ENCODE measurements around the gene PTPRK. TPM values are rescaled to one million over a fixed set of nuclear protein-coding genes. Genes with fewer than 3 reads are reported as not detected.

PTPRK gene
- total RNA-seq, 1 donor from 2014 or later: 78.6 TPM

- peak in 1 of 2 donors; percentile 50 for DNase-seq (ENCODE audit: low read depth in 2 of 2)
Observed at GRCh38 chr6:128350416-128351254, 169.8 kb downstream of the PTPRK start.

GRCh38 chr6:128347123-128347522 lies 173.3 kb downstream of the PTPRK start:
- DNase-seq (ENCODE audit: low read depth in 2 of 2): no peak

- no peak for DNase-seq (ENCODE audit: low read depth in 2 of 2)
Observed at GRCh38 chr6:128346569-128346968, 173.8 kb downstream of the PTPRK start.

- no peak for DNase-seq (ENCODE audit: low read depth in 2 of 2)
Observed at GRCh38 chr6:128345278-128345677, 175.1 kb downstream of the PTPRK start.

- DNase-seq (ENCODE audit: low read depth in 2 of 2): no peak
Observed at GRCh38 chr6:128343706-128344105, 176.7 kb downstream of the PTPRK start.

- no peak for DNase-seq (ENCODE audit: low read depth in 2 of 2)
Observed at GRCh38 chr6:128339635-128340450, 180.6 kb downstream of the PTPRK start.

GRCh38 chr6:128337619-128338018 lies 182.8 kb downstream of the PTPRK start:
- DNase-seq (ENCODE audit: low read depth in 2 of 2): peak in 1 of 2 donors; percentile 10

- DNase-seq (ENCODE audit: low read depth in 2 of 2): no peak
Observed at GRCh38 chr6:128336436-128337095, 183.8 kb downstream of the PTPRK start.

- no peak for DNase-seq (ENCODE audit: low read depth in 2 of 2)
Observed at GRCh38 chr6:128335963-128336362, 184.4 kb downstream of the PTPRK start.

GRCh38 chr6:128333581-128334223 lies 186.7 kb downstream of the PTPRK start:
- peak in 1 of 2 donors; percentile 15 for DNase-seq (ENCODE audit: low read depth in 2 of 2)

GRCh38 chr6:128327890-128328289 lies 192.5 kb downstream of the PTPRK start:
- DNase-seq (ENCODE audit: low read depth in 2 of 2): peak; percentile 27 to 53

GRCh38 chr6:128323011-128323410 lies 197.4 kb downstream of the PTPRK start:
- DNase-seq (ENCODE audit: low read depth in 2 of 2): no peak

- no peak for DNase-seq (ENCODE audit: low read depth in 2 of 2)
Observed at GRCh38 chr6:128319946-128320345, 200.5 kb downstream of the PTPRK start.

- DNase-seq (ENCODE audit: low read depth in 2 of 2): no peak
Observed at GRCh38 chr6:128319157-128319556, 201.2 kb downstream of the PTPRK start.

- DNase-seq (ENCODE audit: low read depth in 2 of 2): no peak
Observed at GRCh38 chr6:128316258-128316929, 204.0 kb downstream of the PTPRK start.

GRCh38 chr6:128314190-128314589 lies 206.2 kb downstream of the PTPRK start:
- no peak for DNase-seq (ENCODE audit: low read depth in 2 of 2)

GRCh38 chr6:128311944-128312570 lies 208.3 kb downstream of the PTPRK start:
- DNase-seq (ENCODE audit: low read depth in 2 of 2): no peak

- DNase-seq (ENCODE audit: low read depth in 2 of 2): peak in 1 of 2 donors; percentile 45
Observed at GRCh38 chr6:128310451-128310850, 209.9 kb downstream of the PTPRK start.

GRCh38 chr6:128307671-128308070 lies 212.7 kb downstream of the PTPRK start:
- DNase-seq (ENCODE audit: low read depth in 2 of 2): no peak

GRCh38 chr6:128305976-128306375 lies 214.4 kb downstream of the PTPRK start:
- DNase-seq (ENCODE audit: low read depth in 2 of 2): no peak
